ENCODE measurements around the gene PNPO. TPM values are rescaled to one million over a fixed set of nuclear protein-coding genes. Genes with fewer than 3 reads are reported as not detected.
A peak's percentile ranks its signal among the peaks of the same experiment; 100 is the strongest.

PNPO gene
- total RNA-seq, 3 donors from 2014 or later, result 22.8 to 32.0 (median 24.8) TPM

GRCh38 chr17:47973541-47973940 lies 32.2 kb downstream of the PNPO start:
- ATAC-seq (no peak), DNase-seq (no peak)
- intact Hi-C loops (cut with DNase I, micrococcal nuclease), result no loop called here
- no peaks in the 10 kb centered on the region for H3K9me3 ChIP-seq
- H3K4me3 ChIP-seq, result no peak overlapping the region
- no peak for TF ChIP-seq CTCF (IDR thresholded peaks at IDR 0.05)
- H3K4me1 ChIP-seq (ENCODE audit: low read depth), result peaks cover 21% of the 10 kb centered on the region
- peaks cover 3% of the 10 kb centered on the region for H3K36me3 ChIP-seq (ENCODE audit: low read depth)

- H3K36me3 ChIP-seq (ENCODE audit: low read depth), result peaks cover 3% of the 10 kb centered on the region
- H3K4me1 ChIP-seq (ENCODE audit: low read depth), result peaks cover 10% of the 10 kb centered on the region
- DNase-seq (no peak), ATAC-seq (no peak)
- intact Hi-C loops (cut with DNase I, micrococcal nuclease), result no loop called here
- H3K9me3 ChIP-seq, result no peaks in the 10 kb centered on the region
- TF ChIP-seq CTCF (IDR thresholded peaks at IDR 0.05), result no peak
- H3K4me3 ChIP-seq, result no peak overlapping the region
Observed at GRCh38 chr17:47975189-47975822, 33.9 kb downstream of the PNPO start.

GRCh38 chr17:47975823-47976205 lies 34.4 kb downstream of the PNPO start:
- Histone ChIP-seq H3K9me3 (no peaks in the 10 kb centered on the region), H3K4me3 (no peak overlapping the region), H3K4me1 (ENCODE audit: low read depth) (peaks cover 7% of the 10 kb centered on the region), H3K36me3 (ENCODE audit: low read depth) (peaks cover 3% of the 10 kb centered on the region)
- ATAC-seq (no peak), DNase-seq (no peak)
- intact Hi-C loops (cut with DNase I, micrococcal nuclease), result no loop called here
- TF ChIP-seq CTCF (IDR thresholded peaks at IDR 0.05), result no peak

GRCh38 chr17:47978324-47978723 lies 37.0 kb downstream of the PNPO start:
- H3K9me3 ChIP-seq, result no peaks in the 10 kb centered on the region
- peak in 1 of 3 donors; percentile 56 for DNase-seq
- peaks cover 6% of the 10 kb centered on the region for H3K36me3 ChIP-seq (ENCODE audit: low read depth)
- no peaks in the 10 kb centered on the region for H3K4me1 ChIP-seq (ENCODE audit: low read depth)
- TF ChIP-seq CTCF (IDR thresholded peaks at IDR 0.05), result peak; percentile 38
- intact Hi-C loops (cut with DNase I, micrococcal nuclease), result no loop called here
- no peak overlapping the region for H3K4me3 ChIP-seq
- ATAC-seq, result peak; percentile 70

GRCh38 chr17:47980541-47980940 lies 39.2 kb downstream of the PNPO start:
- no peak for TF ChIP-seq CTCF (IDR thresholded peaks at IDR 0.05)
- Histone ChIP-seq H3K4me1 (ENCODE audit: low read depth) (no peaks in the 10 kb centered on the region), H3K4me3 (no peak overlapping the region), H3K36me3 (ENCODE audit: low read depth) (peaks cover 6% of the 10 kb centered on the region), H3K9me3 (no peaks in the 10 kb centered on the region)
- DNase-seq (no peak), ATAC-seq (no peak)
- intact Hi-C loops (cut with DNase I, micrococcal nuclease), result no loop called here

- Histone ChIP-seq H3K9me3 (no peaks in the 10 kb centered on the region), H3K36me3 (ENCODE audit: low read depth) (peaks cover 6% of the 10 kb centered on the region), H3K4me1 (ENCODE audit: low read depth) (no peaks in the 10 kb centered on the region), H3K4me3 (no peak overlapping the region)
- intact Hi-C loops (cut with DNase I, micrococcal nuclease), result no loop called here
- no peak for TF ChIP-seq CTCF (IDR thresholded peaks at IDR 0.05)
- DNase-seq, result no peak
- ATAC-seq, result no peak
Observed at GRCh38 chr17:47981462-47981861, 40.1 kb downstream of the PNPO start.
